ENCODE measurements around the gene SPEM1. TPM values are rescaled to one million over a fixed set of nuclear protein-coding genes. Genes with fewer than 3 reads are reported as not detected.
"Not testable (repeated sequence)": the region's sequence is repeated elsewhere in the genome, so short reads cannot be mapped to it uniquely, and the experiment has no call there.

SPEM1 gene
- polyA plus RNA-seq, 10 donors, result not detected

DNA sequence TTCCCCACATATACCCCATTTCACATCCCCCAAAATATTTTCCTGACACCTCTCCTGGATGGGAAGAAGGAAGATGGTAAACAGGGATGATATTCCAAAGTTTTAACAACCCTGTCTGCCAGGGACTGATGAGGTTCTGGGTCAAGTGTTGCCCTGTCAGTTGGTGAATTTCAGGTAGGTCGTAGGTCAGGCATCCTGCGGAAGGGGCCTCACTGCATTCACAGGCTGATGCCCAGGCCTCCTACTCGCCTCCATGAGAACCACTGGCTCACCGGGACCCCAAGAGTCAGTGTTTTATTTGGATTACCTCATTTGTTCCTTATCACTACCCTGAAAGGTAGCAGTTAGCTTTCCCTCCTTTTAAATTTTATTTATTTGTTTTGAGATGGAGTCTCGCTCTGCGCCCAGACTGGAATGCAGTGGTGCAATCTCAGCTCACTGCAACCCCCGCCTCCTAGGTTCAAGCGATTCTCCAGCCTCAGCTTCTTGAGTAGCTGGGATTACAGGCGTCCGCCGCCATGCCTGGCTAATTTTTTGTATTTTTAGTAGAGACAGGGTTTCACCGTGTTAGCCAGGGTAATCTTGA is 48.8 kb downstream of the SPEM1 start:
- DNase-seq, result no peak

GRCh38 chr17:7469843-7470242 is 49.7 kb downstream of the SPEM1 start:
- not testable (repeated sequence) for DNase-seq

DNA sequence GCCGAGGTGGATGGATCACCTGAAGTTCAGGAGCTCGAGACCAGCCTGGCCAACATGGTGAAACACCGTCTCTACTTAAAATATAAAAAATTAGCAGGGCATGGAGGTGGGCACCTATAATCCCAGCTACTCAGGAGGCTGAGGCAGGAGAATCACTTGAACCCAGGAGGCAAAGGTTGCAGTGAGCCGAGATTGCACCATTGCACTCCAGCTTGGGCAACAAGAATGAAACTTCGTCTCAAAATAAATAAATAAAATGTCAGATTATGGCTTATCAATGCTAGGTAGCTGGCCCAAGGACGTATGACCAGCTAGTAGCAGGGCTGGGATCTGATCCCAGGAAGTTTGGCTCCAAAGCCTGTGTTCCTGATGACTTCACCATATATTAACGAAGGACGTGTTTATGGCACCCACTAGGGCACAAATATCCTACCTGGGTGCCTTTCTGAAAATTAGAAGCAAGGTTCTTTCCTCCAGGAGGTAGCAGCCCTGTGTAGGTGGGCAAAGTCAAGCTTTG is 50.4 kb downstream of the SPEM1 start:
- DNase-seq, result not testable (repeated sequence)

Other genes with a start within 250 kb of the SPEM1 start
- 1 to 10 TPM; 1.6 to 6.5 (median 2.3) TPM for gene ASGR1, start 241.0 kb upstream of the SPEM1 start, polyA plus RNA-seq (ENCODE audit: insufficient read length in 10 of 10)
- 10 to 100 TPM; 15.3 to 31.0 (median 21.1) TPM for gene DLG4, start 200.5 kb upstream of the SPEM1 start, polyA plus RNA-seq (ENCODE audit: insufficient read length in 10 of 10)
- gene ACADVL, start 200.4 kb upstream of the SPEM1 start, polyA plus RNA-seq (ENCODE audit: insufficient read length in 10 of 10), result 100 to 1,000 TPM; 178 to 376 (median 256) TPM
- gene DVL2, start 185.8 kb upstream of the SPEM1 start, polyA plus RNA-seq (ENCODE audit: insufficient read length in 10 of 10), result 10 to 100 TPM; 24.5 to 40.5 (median 34.9) TPM
- gene PHF23, start 180.9 kb upstream of the SPEM1 start, polyA plus RNA-seq (ENCODE audit: insufficient read length in 10 of 10), result 10 to 100 TPM; 28.1 to 46.1 (median 34.4) TPM
- 100 to 1,000 TPM; 271 to 406 (median 306) TPM for gene GABARAP, start 177.9 kb upstream of the SPEM1 start, polyA plus RNA-seq (ENCODE audit: insufficient read length in 10 of 10)
- gene CTDNEP1, start 168.6 kb upstream of the SPEM1 start, polyA plus RNA-seq (ENCODE audit: insufficient read length in 10 of 10), result 100 to 1,000 TPM; 153 to 190 (median 180) TPM
- 10 to 100 TPM; 31.9 to 64.8 (median 35.7) TPM for gene ELP5, start 168.1 kb upstream of the SPEM1 start, polyA plus RNA-seq (ENCODE audit: insufficient read length in 10 of 10)
- gene CLDN7, start 157.8 kb upstream of the SPEM1 start, polyA plus RNA-seq (ENCODE audit: insufficient read length in 10 of 10), result 1 to 10 TPM in 5 of 10 donors, under 1 TPM in 5; 0.47 to 3.0 (median 1.1) TPM
- gene SLC2A4, start 138.6 kb upstream of the SPEM1 start, polyA plus RNA-seq (ENCODE audit: insufficient read length in 10 of 10), result 10 to 100 TPM in 9 of 10 donors, 1 to 10 TPM in 1; 7.7 to 32.4 (median 26.1) TPM
- gene YBX2, start 125.7 kb upstream of the SPEM1 start, polyA plus RNA-seq (ENCODE audit: insufficient read length in 10 of 10), result 1 to 10 TPM; 1.2 to 4.2 (median 1.9) TPM
- gene EIF5A, start 112.7 kb upstream of the SPEM1 start, polyA plus RNA-seq (ENCODE audit: insufficient read length in 10 of 10), result 100 to 1,000 TPM; 225 to 344 (median 294) TPM
- gene GPS2, start 105.0 kb upstream of the SPEM1 start, polyA plus RNA-seq (ENCODE audit: insufficient read length in 10 of 10), result 10 to 100 TPM; 49.3 to 70.2 (median 58.7) TPM
- 10 to 100 TPM; 13.6 to 20.6 (median 18.6) TPM for gene NEURL4, start 91.0 kb upstream of the SPEM1 start, polyA plus RNA-seq (ENCODE audit: insufficient read length in 10 of 10)
- gene ACAP1, start 83.8 kb upstream of the SPEM1 start, polyA plus RNA-seq (ENCODE audit: insufficient read length in 10 of 10), result 10 to 100 TPM in 2 of 10 donors, 1 to 10 TPM in 8; 5.3 to 19.6 (median 8.5) TPM
- 10 to 100 TPM in 1 of 10 donors, 1 to 10 TPM in 9; 5.8 to 10.3 (median 7.5) TPM for gene KCTD11, start 68.2 kb upstream of the SPEM1 start, polyA plus RNA-seq (ENCODE audit: insufficient read length in 10 of 10)
- not detected for gene TMEM95, start 65.2 kb upstream of the SPEM1 start, polyA plus RNA-seq (ENCODE audit: insufficient read length in 10 of 10)
- 1 to 10 TPM in 2 of 10 donors, under 1 TPM in 7, not detected in 1; 0.22 to 1.4 (median 0.69) TPM for gene TNK1, start 39.2 kb upstream of the SPEM1 start, polyA plus RNA-seq (ENCODE audit: insufficient read length in 10 of 10)
- 10 to 100 TPM; 20.4 to 35.0 (median 27.2) TPM for gene PLSCR3, start 25.8 kb upstream of the SPEM1 start, polyA plus RNA-seq (ENCODE audit: insufficient read length in 10 of 10)
- gene TMEM256, start 16.2 kb upstream of the SPEM1 start, polyA plus RNA-seq (ENCODE audit: insufficient read length in 10 of 10), result 10 to 100 TPM; 49.0 to 60.9 (median 54.0) TPM
- 10 to 100 TPM; 19.9 to 33.1 (median 25.5) TPM for gene NLGN2, start 12.5 kb upstream of the SPEM1 start, polyA plus RNA-seq (ENCODE audit: insufficient read length in 10 of 10)
- not detected for gene SPEM2, start 5.3 kb downstream of the SPEM1 start, polyA plus RNA-seq (ENCODE audit: insufficient read length in 10 of 10)
- under 1 TPM in 1 of 10 donors, not detected in 9; 0.04 TPM for gene SPEM3, start 8.5 kb downstream of the SPEM1 start, polyA plus RNA-seq (ENCODE audit: insufficient read length in 10 of 10)
- gene TMEM102, start 15.1 kb downstream of the SPEM1 start, polyA plus RNA-seq (ENCODE audit: insufficient read length in 10 of 10), result 1 to 10 TPM in 4 of 10 donors, under 1 TPM in 6; 0.52 to 1.4 (median 0.92) TPM
- 1 to 10 TPM; 1.3 to 5.1 (median 3.1) TPM for gene FGF11, start 19.2 kb downstream of the SPEM1 start, polyA plus RNA-seq (ENCODE audit: insufficient read length in 10 of 10)
- gene CHRNB1, start 24.7 kb downstream of the SPEM1 start, polyA plus RNA-seq (ENCODE audit: insufficient read length in 10 of 10), result 10 to 100 TPM; 51.8 to 85.8 (median 71.8) TPM
- gene ZBTB4, start 59.3 kb downstream of the SPEM1 start, polyA plus RNA-seq (ENCODE audit: insufficient read length in 10 of 10), result 10 to 100 TPM; 22.1 to 27.1 (median 24.9) TPM
- gene SLC35G6, start 61.1 kb downstream of the SPEM1 start, polyA plus RNA-seq (ENCODE audit: insufficient read length in 10 of 10), result under 1 TPM in 8 of 10 donors, not detected in 2; 0.16 to 0.59 (median 0.20) TPM
- gene POLR2A, start 64.0 kb downstream of the SPEM1 start, polyA plus RNA-seq (ENCODE audit: insufficient read length in 10 of 10), result 10 to 100 TPM; 50.2 to 72.7 (median 58.4) TPM
- 10 to 100 TPM; 22.2 to 38.2 (median 29.8) TPM for gene TNFSF12, start 128.7 kb downstream of the SPEM1 start, polyA plus RNA-seq (ENCODE audit: insufficient read length in 10 of 10)
- 1 to 10 TPM; 2.4 to 6.3 (median 4.0) TPM for gene TNFSF13, start 138.4 kb downstream of the SPEM1 start, polyA plus RNA-seq (ENCODE audit: insufficient read length in 10 of 10)
- 10 to 100 TPM; 34.8 to 44.0 (median 39.9) TPM for gene SENP3, start 141.6 kb downstream of the SPEM1 start, polyA plus RNA-seq (ENCODE audit: insufficient read length in 10 of 10)
- gene CD68, start 159.3 kb downstream of the SPEM1 start, polyA plus RNA-seq (ENCODE audit: insufficient read length in 10 of 10), result 10 to 100 TPM; 23.6 to 41.0 (median 27.5) TPM
- 10 to 100 TPM; 41.0 to 62.0 (median 48.0) TPM for gene MPDU1, start 163.5 kb downstream of the SPEM1 start, polyA plus RNA-seq (ENCODE audit: insufficient read length in 10 of 10)
- gene SOX15, start 169.8 kb downstream of the SPEM1 start, polyA plus RNA-seq (ENCODE audit: insufficient read length in 10 of 10), result 1 to 10 TPM; 1.1 to 4.3 (median 2.0) TPM
- 10 to 100 TPM; 32.0 to 41.2 (median 39.2) TPM for gene FXR2, start 194.6 kb downstream of the SPEM1 start, polyA plus RNA-seq (ENCODE audit: insufficient read length in 10 of 10)
- 10 to 100 TPM; 62.1 to 80.1 (median 77.9) TPM for gene SAT2, start 207.5 kb downstream of the SPEM1 start, polyA plus RNA-seq (ENCODE audit: insufficient read length in 10 of 10)
- 1 to 10 TPM in 4 of 10 donors, under 1 TPM in 6; 0.21 to 1.5 (median 0.91) TPM for gene SHBG, start 209.8 kb downstream of the SPEM1 start, polyA plus RNA-seq (ENCODE audit: insufficient read length in 10 of 10)
- gene ATP1B2, start 230.6 kb downstream of the SPEM1 start, polyA plus RNA-seq (ENCODE audit: insufficient read length in 10 of 10), result 10 to 100 TPM; 12.9 to 38.1 (median 27.0) TPM